Peyer's patch (tissue), 4 donors: ENCODE results near the gene MPV17.

Source experiments
- POLR2A ChIP-seq, 2 donors: fragments of 450-650 bp; IDR thresholded peaks; one replicate each; pipeline ENCODE4 v1.5.1; 2017; ENCODE audit warnings: antibody characterized with exemption in 2 of 2, mild to moderate bottlenecking in 2 of 2, moderate library complexity in 2 of 2
- TF ChIP-seq, protein P1 (sequence below), 6 experiments: fragments of 450-650 bp in 4 of 6; fragments of 200-600 bp in 2 of 6; sonication (generic) in 1 of 6; IDR thresholded peaks; one replicate each; pipeline ENCODE4 v1.5.1; 2017 to 2019; ENCODE audit warnings: antibody characterized with exemption in 6 of 6, mild to moderate bottlenecking in 3 of 6, moderate library complexity in 1 of 6

DNA sequence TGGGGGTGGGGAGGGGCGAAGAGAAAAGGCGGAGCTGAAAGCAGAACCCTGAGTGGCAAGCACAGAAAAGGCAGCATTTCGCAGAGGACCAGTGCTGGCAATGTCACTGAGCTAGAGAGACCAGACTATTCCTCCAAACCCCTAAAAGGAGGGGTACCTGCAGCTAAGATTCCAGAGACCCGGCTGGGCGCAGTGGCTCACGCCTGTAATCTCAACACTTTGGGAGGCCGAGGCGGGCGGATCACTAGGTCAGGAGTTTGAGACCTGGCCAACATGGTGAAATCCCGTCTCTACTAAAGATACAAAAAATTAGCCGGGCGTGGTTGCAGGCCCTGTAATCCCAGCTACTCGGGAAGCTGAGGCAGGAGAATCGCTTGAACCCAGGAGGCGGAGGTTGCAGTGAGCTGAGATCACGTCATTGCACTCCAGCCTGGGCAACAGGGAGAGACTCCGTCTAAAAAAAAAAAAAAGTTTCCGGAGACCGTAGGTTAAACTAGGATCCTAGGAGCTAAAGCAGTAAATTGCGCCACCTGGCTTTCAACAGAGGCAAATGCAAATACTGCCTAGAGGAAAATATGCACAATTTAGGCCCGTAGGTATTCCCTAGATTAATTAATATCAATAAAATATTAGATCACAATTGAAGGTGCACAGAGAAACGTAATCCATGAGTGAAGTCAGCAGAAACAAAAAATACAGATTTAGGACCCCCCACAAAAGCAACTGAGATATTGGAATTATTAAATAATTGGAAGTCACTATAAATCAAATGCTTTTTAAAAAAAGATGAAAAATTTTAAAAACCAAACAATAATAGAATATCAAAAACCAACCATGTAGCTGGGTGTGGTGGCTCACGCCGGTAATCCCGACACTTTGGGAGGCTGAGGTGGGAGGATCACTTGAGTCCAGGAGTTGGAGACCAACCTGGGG is 19.5 kb downstream of the MPV17 start:
- TF ChIP-seq, protein P1, sequence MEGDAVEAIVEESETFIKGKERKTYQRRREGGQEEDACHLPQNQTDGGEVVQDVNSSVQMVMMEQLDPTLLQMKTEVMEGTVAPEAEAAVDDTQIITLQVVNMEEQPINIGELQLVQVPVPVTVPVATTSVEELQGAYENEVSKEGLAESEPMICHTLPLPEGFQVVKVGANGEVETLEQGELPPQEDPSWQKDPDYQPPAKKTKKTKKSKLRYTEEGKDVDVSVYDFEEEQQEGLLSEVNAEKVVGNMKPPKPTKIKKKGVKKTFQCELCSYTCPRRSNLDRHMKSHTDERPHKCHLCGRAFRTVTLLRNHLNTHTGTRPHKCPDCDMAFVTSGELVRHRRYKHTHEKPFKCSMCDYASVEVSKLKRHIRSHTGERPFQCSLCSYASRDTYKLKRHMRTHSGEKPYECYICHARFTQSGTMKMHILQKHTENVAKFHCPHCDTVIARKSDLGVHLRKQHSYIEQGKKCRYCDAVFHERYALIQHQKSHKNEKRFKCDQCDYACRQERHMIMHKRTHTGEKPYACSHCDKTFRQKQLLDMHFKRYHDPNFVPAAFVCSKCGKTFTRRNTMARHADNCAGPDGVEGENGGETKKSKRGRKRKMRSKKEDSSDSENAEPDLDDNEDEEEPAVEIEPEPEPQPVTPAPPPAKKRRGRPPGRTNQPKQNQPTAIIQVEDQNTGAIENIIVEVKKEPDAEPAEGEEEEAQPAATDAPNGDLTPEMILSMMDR (IDR thresholded peaks at IDR 0.05): peak; percentile 80 to 91 (median 88)
- no peak for TF ChIP-seq POLR2A (IDR thresholded peaks at IDR 0.05)
